Measurements from ENCODE around the gene P2RX1. TPM values are rescaled to one million over a fixed set of nuclear protein-coding genes. Genes with fewer than 3 reads are reported as not detected.
A peak's percentile ranks its signal among the peaks of the same experiment; 100 is the strongest.

P2RX1 gene
- total RNA-seq, 1 experiment from 2014 or later: 0.10 TPM

- Histone ChIP-seq H3K36me3 (replicated peaks; ENCODE audit: control insufficient read depth, insufficient read depth, low read length) (no peaks in the 10 kb centered on the region), H3K27me3 (ENCODE audit: control insufficient read depth, insufficient read depth, low read length) (peaks cover 4% of the 10 kb centered on the region), H3K4me3 (ENCODE audit: insufficient read depth, low read depth, low read length) (no peak overlapping the region)
- DNase-seq: no peak
Observed at GRCh38 chr17:3894188-3894587, 22.1 kb downstream of the P2RX1 start.

DNA sequence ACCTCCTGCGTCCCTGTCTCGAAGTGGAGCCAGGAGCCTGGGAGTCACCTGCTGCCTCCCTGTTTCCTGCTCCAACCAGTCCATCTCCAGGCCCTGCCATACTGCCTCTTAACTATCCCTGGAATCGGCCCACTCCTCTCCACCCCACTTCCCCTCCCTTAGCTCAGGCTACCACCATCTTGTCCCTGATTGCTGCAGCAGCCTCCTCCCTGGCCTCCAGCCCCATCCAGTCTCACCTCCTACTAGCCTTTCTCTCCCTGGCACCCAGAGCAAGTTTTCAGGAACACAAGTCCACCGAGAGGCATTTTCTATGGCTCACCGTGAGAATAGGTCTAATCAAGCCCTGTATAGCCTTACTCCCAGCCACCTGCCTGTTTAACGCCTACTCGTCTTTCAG is 22.5 kb downstream of the P2RX1 start:
- Histone ChIP-seq H3K4me3 (ENCODE audit: insufficient read depth, low read depth, low read length) (peak overlapping the region; percentile 60), H3K36me3 (replicated peaks; ENCODE audit: control insufficient read depth, insufficient read depth, low read length) (no peaks in the 10 kb centered on the region), H3K27me3 (ENCODE audit: control insufficient read depth, insufficient read depth, low read length) (peaks cover 4% of the 10 kb centered on the region)
- no peak for DNase-seq

GRCh38 chr17:3893003-3893719 is 23.1 kb downstream of the P2RX1 start, which contains the start of gene CAMKK1:
Gene CAMKK1, minus strand, starts transcription at chr17:3893053. Its CDS starts 7,366 bp downstream, at chr17:3885687.
- Histone ChIP-seq H3K27me3 (ENCODE audit: control insufficient read depth, insufficient read depth, low read length) (peaks cover 4% of the 10 kb centered on the region), H3K4me3 (ENCODE audit: insufficient read depth, low read depth, low read length) (peak within 1 kb of the TSS; percentile 86), H3K36me3 (replicated peaks; ENCODE audit: control insufficient read depth, insufficient read depth, low read length) (no peaks in the 10 kb centered on the region)
- peak; percentile 100 for DNase-seq

DNA sequence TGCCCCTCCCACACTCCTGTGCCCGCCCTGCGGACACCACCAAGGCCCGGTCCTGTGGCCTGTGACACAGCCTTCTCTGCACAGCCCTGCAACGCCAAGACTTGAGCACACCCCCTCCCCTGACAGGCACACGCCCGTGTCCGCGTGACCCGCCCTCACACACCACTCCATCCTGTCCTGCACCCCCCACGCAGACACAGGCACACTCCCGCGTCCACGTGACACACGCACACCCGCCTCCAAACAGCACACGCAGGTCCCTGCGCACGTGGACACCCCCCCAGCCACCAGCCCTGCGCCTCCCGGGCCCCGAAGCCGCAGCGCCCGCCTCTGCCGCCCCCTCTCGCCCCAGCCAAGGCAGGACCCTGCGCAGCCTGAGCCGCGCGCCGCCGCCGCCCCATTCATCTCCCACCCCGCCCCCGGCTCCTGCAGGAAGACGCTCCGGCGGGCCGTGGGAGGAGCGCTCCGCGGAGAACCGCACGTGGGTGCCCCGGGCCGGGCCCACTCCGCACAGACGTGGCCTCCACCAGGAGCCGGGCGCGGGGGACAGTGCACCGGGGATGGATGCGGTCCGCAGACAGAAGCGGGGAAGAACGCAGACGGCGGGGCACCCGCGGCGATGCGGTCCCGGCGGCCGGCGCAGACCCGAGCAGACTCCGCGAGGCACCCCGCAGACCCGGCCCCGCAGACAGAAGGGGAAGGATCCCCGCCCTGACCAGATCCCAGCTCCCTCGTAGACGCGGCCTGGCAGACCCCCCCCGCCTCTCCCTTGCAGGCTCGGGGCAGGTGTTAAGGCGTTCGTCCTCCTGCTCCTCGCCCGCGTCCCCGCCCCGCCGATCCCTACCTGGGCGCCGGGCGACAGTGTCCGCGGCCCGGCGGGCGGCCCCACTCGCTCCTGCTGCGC is 23.9 kb downstream of the P2RX1 start:
- DNase-seq: peak; percentile 93
- peaks cover 4% of the 10 kb centered on the region for H3K27me3 ChIP-seq (ENCODE audit: control insufficient read depth, insufficient read depth, low read length)
- H3K36me3 ChIP-seq (replicated peaks; ENCODE audit: control insufficient read depth, insufficient read depth, low read length): no peaks in the 10 kb centered on the region
- H3K4me3 ChIP-seq (ENCODE audit: insufficient read depth, low read depth, low read length): peak overlapping the region; percentile 86

GRCh38 chr17:3891626-3892094 is 24.6 kb downstream of the P2RX1 start:
- no peaks in the 10 kb centered on the region for H3K36me3 ChIP-seq (replicated peaks; ENCODE audit: control insufficient read depth, insufficient read depth, low read length)
- no peak for DNase-seq
- peaks cover 4% of the 10 kb centered on the region for H3K27me3 ChIP-seq (ENCODE audit: control insufficient read depth, insufficient read depth, low read length)
- H3K4me3 ChIP-seq (ENCODE audit: insufficient read depth, low read depth, low read length): peak overlapping the region; percentile 86

GRCh38 chr17:3890878-3891219 is 25.4 kb downstream of the P2RX1 start:
- Histone ChIP-seq H3K36me3 (replicated peaks; ENCODE audit: control insufficient read depth, insufficient read depth, low read length) (no peaks in the 10 kb centered on the region), H3K27me3 (ENCODE audit: control insufficient read depth, insufficient read depth, low read length) (peaks cover 4% of the 10 kb centered on the region)

DNA sequence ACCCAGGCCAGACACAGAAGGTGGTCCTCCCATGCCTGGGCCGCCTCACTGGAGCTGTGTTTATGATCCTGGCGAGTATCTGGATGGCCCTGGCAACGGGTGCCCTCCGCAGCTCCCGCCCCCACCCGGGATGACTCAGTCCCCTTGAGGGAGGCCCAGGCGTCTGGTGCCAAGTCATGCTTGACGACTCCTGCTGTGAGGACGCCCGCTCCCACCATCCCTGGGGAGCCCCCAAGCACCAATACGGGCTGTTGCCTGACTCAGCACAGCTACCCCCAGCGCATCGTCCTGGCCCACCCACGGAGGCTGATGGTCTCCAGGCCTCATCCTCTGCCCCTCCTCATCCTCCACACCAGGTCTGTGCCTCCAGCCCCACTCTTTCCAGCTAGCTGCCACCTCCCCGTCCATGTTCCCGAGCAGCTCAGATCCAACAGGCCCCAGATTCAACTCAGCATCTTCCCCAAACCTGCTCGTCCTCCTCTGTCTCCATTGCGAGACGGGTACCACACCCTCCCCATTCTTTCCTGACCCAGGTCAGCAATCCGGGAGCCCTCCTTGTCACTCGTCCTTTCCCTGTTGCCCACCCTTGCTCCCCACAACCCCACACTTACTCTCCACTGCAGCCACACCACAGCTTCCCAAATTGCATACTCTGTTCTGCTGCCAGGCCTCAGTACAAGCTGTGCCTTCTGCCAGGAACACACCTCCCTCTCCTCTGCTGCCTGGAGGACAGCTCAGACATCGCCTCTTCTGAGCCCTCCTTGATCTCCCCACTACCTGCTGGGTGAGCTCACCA is 26.0 kb downstream of the P2RX1 start:
- Histone ChIP-seq H3K27me3 (ENCODE audit: control insufficient read depth, insufficient read depth, low read length) (peaks cover 4% of the 10 kb centered on the region), H3K4me3 (ENCODE audit: insufficient read depth, low read depth, low read length) (no peak overlapping the region), H3K36me3 (replicated peaks; ENCODE audit: control insufficient read depth, insufficient read depth, low read length) (no peaks in the 10 kb centered on the region)
- no peak for DNase-seq

More at GRCh38 chr17:3890878-3891219, 25.4 kb downstream of the P2RX1 start:
- H3K4me3 ChIP-seq (ENCODE audit: insufficient read depth, low read depth, low read length): no peak overlapping the region
- DNase-seq: no peak

DNA sequence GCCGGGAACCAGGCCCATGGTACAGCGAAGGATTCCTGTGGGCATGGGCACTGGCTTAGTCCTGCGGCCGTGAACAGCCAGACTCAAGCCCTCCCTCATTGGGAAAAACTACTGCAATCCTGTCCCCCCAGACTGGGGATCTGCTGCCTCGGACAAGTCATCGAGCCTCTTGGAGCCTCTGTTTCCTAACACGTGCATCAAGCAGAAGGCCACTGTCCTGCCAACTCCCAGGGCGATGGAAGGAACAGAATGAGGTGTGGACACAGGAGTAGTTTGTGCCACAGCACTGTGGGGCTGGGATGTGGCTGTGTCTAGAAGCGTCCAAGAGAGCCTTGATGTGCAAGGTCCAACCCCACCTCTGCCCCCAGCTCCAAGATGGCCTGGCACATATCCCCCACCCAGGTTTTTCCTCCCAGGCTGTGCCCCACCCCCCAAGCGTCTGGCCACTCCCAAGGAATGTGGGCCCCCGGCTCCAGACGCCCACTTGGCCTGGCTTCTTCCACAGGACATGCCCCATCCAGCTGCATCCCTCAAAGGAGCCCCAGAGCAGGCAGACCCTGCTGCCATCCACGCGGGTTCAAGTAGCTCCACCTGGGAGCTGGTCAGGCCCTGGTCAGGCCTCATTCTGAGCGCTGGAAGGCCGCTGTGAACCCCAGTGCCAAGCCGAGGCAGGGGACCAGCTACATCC is 26.8 kb downstream of the P2RX1 start:
- DNase-seq: no peak
- Histone ChIP-seq H3K27me3 (ENCODE audit: control insufficient read depth, insufficient read depth, low read length) (peaks cover 4% of the 10 kb centered on the region), H3K4me3 (ENCODE audit: insufficient read depth, low read depth, low read length) (no peak overlapping the region), H3K36me3 (replicated peaks; ENCODE audit: control insufficient read depth, insufficient read depth, low read length) (peaks cover 4% of the 10 kb centered on the region; the same call in 1 of the 2 replicates)

- peak; percentile 92 for DNase-seq
- Histone ChIP-seq H3K36me3 (replicated peaks; ENCODE audit: control insufficient read depth, insufficient read depth, low read length) (peaks cover 4% of the 10 kb centered on the region; the same call in 1 of the 2 replicates), H3K4me3 (ENCODE audit: insufficient read depth, low read depth, low read length) (no peak overlapping the region), H3K27me3 (ENCODE audit: control insufficient read depth, insufficient read depth, low read length) (peaks cover 4% of the 10 kb centered on the region)
Observed at GRCh38 chr17:3888343-3889171, 27.7 kb downstream of the P2RX1 start.

DNA sequence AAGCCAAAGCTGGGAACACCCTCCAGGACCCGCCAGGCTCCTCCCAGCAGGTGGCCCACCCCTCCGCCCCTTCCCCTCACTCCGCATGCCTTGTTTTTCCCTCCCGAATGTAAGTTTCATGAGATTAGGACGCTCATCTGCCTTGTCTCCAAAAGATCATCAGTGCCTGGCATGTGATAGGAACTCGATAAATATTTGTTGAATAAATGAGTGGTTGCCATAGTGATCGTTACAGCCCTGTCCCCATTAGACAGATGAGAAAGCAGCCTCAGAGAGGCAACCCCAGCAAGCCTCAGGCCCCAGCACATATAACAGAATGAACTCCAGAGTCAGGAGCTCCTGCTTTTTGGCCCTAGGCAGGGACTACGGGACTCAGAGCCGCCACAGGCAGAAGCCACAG is 28.5 kb downstream of the P2RX1 start:
- Histone ChIP-seq H3K36me3 (replicated peaks; ENCODE audit: control insufficient read depth, insufficient read depth, low read length) (peaks cover 4% of the 10 kb centered on the region; the same call in 1 of the 2 replicates), H3K27me3 (ENCODE audit: control insufficient read depth, insufficient read depth, low read length) (peaks cover 4% of the 10 kb centered on the region)

GRCh38 chr17:3887394-3887793 is 28.9 kb downstream of the P2RX1 start:
- H3K27me3 ChIP-seq (ENCODE audit: control insufficient read depth, insufficient read depth, low read length): peaks cover 4% of the 10 kb centered on the region
- no peak overlapping the region for H3K4me3 ChIP-seq (ENCODE audit: insufficient read depth, low read depth, low read length)
- no peak for DNase-seq
- H3K36me3 ChIP-seq (replicated peaks; ENCODE audit: control insufficient read depth, insufficient read depth, low read length): peaks cover 4% of the 10 kb centered on the region; the same call in 1 of the 2 replicates

More for the DNA sequence above, 28.5 kb downstream of the P2RX1 start:
- no peak overlapping the region for H3K4me3 ChIP-seq (ENCODE audit: insufficient read depth, low read depth, low read length)
- no peak for DNase-seq

GRCh38 chr17:3886776-3887175 is 29.5 kb downstream of the P2RX1 start:
- Histone ChIP-seq H3K27me3 (ENCODE audit: control insufficient read depth, insufficient read depth, low read length) (peaks cover 2% of the 10 kb centered on the region; the same call in 1 of the 2 replicates), H3K36me3 (replicated peaks; ENCODE audit: control insufficient read depth, insufficient read depth, low read length) (peaks cover 4% of the 10 kb centered on the region; the same call in 1 of the 2 replicates), H3K4me3 (ENCODE audit: insufficient read depth, low read depth, low read length) (no peak overlapping the region)
- DNase-seq: no peak

- Histone ChIP-seq H3K36me3 (replicated peaks; ENCODE audit: control insufficient read depth, insufficient read depth, low read length) (peaks cover 4% of the 10 kb centered on the region; the same call in 1 of the 2 replicates), H3K4me3 (ENCODE audit: insufficient read depth, low read depth, low read length) (no peak overlapping the region), H3K27me3 (ENCODE audit: control insufficient read depth, insufficient read depth, low read length) (no peaks in the 10 kb centered on the region)
- DNase-seq: no peak
Observed at GRCh38 chr17:3885970-3886369, 30.3 kb downstream of the P2RX1 start.

All from H7 (cell line).